ENCODE data around the gene SAMD9L. TPM values are rescaled to one million over a fixed set of nuclear protein-coding genes. Genes with fewer than 3 reads are reported as not detected.

Gene SAMD9L
- polyA plus RNA-seq, 1 donor from 2014 or later, result not detected

- no peaks in the 10 kb centered on the region for H3K79me2 ChIP-seq (replicated peaks; ENCODE audit: insufficient read depth, low read length)
- H4K20me1 ChIP-seq (ENCODE audit: insufficient read depth), result no peaks in the 10 kb centered on the region
- H3K9me3 ChIP-seq (ENCODE audit: low read length), result no peaks in the 10 kb centered on the region
- no peaks in the 10 kb centered on the region for H3K36me3 ChIP-seq (ENCODE audit: insufficient read depth, low read length)
- TF ChIP-seq CTCF (IDR thresholded peaks at IDR 0.05; ENCODE audit: poor library complexity, severe bottlenecking) (no peak), EZH2 (IDR thresholded peaks at IDR 0.05; ENCODE audit: borderline replicate concordance, insufficient read depth, low read length, poor library complexity, severe bottlenecking) (no peak), TAF1 (IDR thresholded peaks at IDR 0.05; ENCODE audit: low read depth) (no peak), POLR2AphosphoS5 (IDR thresholded peaks at IDR 0.05) (no peak), RAD21 (conservative IDR thresholded peaks at IDR 0.05) (no peak), SMC3 (conservative IDR thresholded peaks at IDR 0.05; ENCODE audit: poor library complexity) (no peak), MXI1 (conservative IDR thresholded peaks at IDR 0.05; ENCODE audit: poor library complexity, severe bottlenecking) (no peak), EP300 (conservative IDR thresholded peaks at IDR 0.05; ENCODE audit: poor library complexity, severe bottlenecking) (no peak), REST (IDR thresholded peaks at IDR 0.05; ENCODE audit: borderline replicate concordance) (no peak)
- no peaks in the 10 kb centered on the region for H3F3A ChIP-seq (ENCODE audit: insufficient read depth, low read length, poor library complexity, severe bottlenecking)
- H3K9ac ChIP-seq (ENCODE audit: low read length), result no peak overlapping the region
- no peak overlapping the region for H2AFZ ChIP-seq (ENCODE audit: low read depth, low read length)
- no peaks in the 10 kb centered on the region for H3K27me3 ChIP-seq (ENCODE audit: insufficient read depth, low read depth, low read length)
- H3K27ac ChIP-seq (ENCODE audit: low read length), result no peak overlapping the region
- no peak overlapping the region for H3K4me3 ChIP-seq (ENCODE audit: low read length)
- H3K4me2 ChIP-seq (ENCODE audit: low read length), result no peak overlapping the region
- H3K9me2 ChIP-seq (ENCODE audit: insufficient read depth, low read length), result no peaks in the 10 kb centered on the region
These were observed 40.2 kb downstream of the SAMD9L start for GRCh38 chr7:93108003-93108402.

- no peaks in the 10 kb centered on the region for H3K9me3 ChIP-seq (ENCODE audit: low read length)
- H3K9me2 ChIP-seq (ENCODE audit: insufficient read depth, low read length), result no peaks in the 10 kb centered on the region
- H3K27me3 ChIP-seq (ENCODE audit: insufficient read depth, low read depth, low read length), result no peaks in the 10 kb centered on the region
- no peak overlapping the region for H3K4me3 ChIP-seq (ENCODE audit: low read length)
- H3K4me2 ChIP-seq (ENCODE audit: low read length), result no peak overlapping the region
- no peaks in the 10 kb centered on the region for H3K36me3 ChIP-seq (ENCODE audit: insufficient read depth, low read length)
- H3K27ac ChIP-seq (ENCODE audit: low read length), result no peak overlapping the region
- H3K9ac ChIP-seq (ENCODE audit: low read length), result no peak overlapping the region
- H4K20me1 ChIP-seq (ENCODE audit: insufficient read depth), result no peaks in the 10 kb centered on the region
- TF ChIP-seq CTCF (IDR thresholded peaks at IDR 0.05; ENCODE audit: poor library complexity, severe bottlenecking), result no peak
- no peak for TF ChIP-seq MXI1 (conservative IDR thresholded peaks at IDR 0.05; ENCODE audit: poor library complexity, severe bottlenecking)
- TF ChIP-seq EP300 (conservative IDR thresholded peaks at IDR 0.05; ENCODE audit: poor library complexity, severe bottlenecking), result no peak
- no peak for TF ChIP-seq EZH2 (IDR thresholded peaks at IDR 0.05; ENCODE audit: borderline replicate concordance, insufficient read depth, low read length, poor library complexity, severe bottlenecking)
- no peak for TF ChIP-seq TAF1 (IDR thresholded peaks at IDR 0.05; ENCODE audit: low read depth)
- TF ChIP-seq POLR2AphosphoS5 (IDR thresholded peaks at IDR 0.05), result no peak
- no peak for TF ChIP-seq RAD21 (conservative IDR thresholded peaks at IDR 0.05)
- no peak for TF ChIP-seq SMC3 (conservative IDR thresholded peaks at IDR 0.05; ENCODE audit: poor library complexity)
- no peak for TF ChIP-seq REST (IDR thresholded peaks at IDR 0.05; ENCODE audit: borderline replicate concordance)
- no peaks in the 10 kb centered on the region for H3F3A ChIP-seq (ENCODE audit: insufficient read depth, low read length, poor library complexity, severe bottlenecking)
- no peaks in the 10 kb centered on the region for H3K79me2 ChIP-seq (replicated peaks; ENCODE audit: insufficient read depth, low read length)
- H2AFZ ChIP-seq (ENCODE audit: low read depth, low read length), result no peak overlapping the region
These were observed 50.8 kb downstream of the SAMD9L start for GRCh38 chr7:93097388-93097787.

All from neural cell (in vitro differentiated cells).